Fibroblast of lung (primary cell): ENCODE measurements around the gene CTNNA2. TPM values are rescaled to one million over a fixed set of nuclear protein-coding genes. Genes with fewer than 3 reads are reported as not detected.

Source experiments
- DNase-seq, 2 donors: peaks; one replicate each; pipeline versions ENCODE4 v3.0.0 to v3.0.0-alpha.2; 2010; ENCODE audit warnings: low read depth in 2 of 2
- H2AFZ ChIP-seq: 2 replicates; pipeline ENCODE4 v1.5.1; 2012; ENCODE audit warnings: low read length, control low read depth, inconsistent platforms
- H3K27ac ChIP-seq: 2 replicates; pipeline ENCODE4 v1.5.1; 2011; ENCODE audit warnings: low read length, control low read depth; ENCODE audit not compliant: insufficient read depth
- H3K27me3 ChIP-seq: 2 replicates; pipeline ENCODE4 v1.5.1; 2011; ENCODE audit warnings: mild to moderate bottlenecking, low read length; ENCODE audit not compliant: control insufficient read depth, insufficient read depth
- H3K36me3 ChIP-seq: 2 replicates; pipeline ENCODE4 v1.5.1; 2011; ENCODE audit warnings: low read length; ENCODE audit not compliant: control insufficient read depth, insufficient read depth
- H3K4me1 ChIP-seq: 2 replicates; pipeline ENCODE4 v1.5.1; 2011; ENCODE audit warnings: low read length; ENCODE audit not compliant: control insufficient read depth, insufficient read depth; ENCODE audit errors: extremely low read depth
- H3K4me2 ChIP-seq: 2 replicates; pipeline ENCODE4 v1.5.1; 2011; ENCODE audit warnings: low read length, control low read depth; ENCODE audit not compliant: insufficient read depth; ENCODE audit errors: extremely low read depth
- H3K4me3 ChIP-seq, 4 experiments: fragments of 200-600 bp in 1 of 4; sonication (generic) in 1 of 4; replicated peaks in 1 of 4; 2 replicates each; pipeline ENCODE4 v1.5.1; 2011 to 2016; ENCODE audit warnings: low read length in 4 of 4, low read depth in 3 of 4, mild to moderate bottlenecking in 3 of 4, control low read depth in 2 of 4, inconsistent platforms in 1 of 4, mixed read lengths in 1 of 4; ENCODE audit not compliant: insufficient read depth in 1 of 4; ENCODE audit errors: control extremely low read depth in 1 of 4
- H3K79me2 ChIP-seq: 2 replicates; pipeline ENCODE4 v1.5.1; 2012; ENCODE audit warnings: mild to moderate bottlenecking, low read length, inconsistent platforms; ENCODE audit not compliant: control insufficient read depth, insufficient read depth
- H3K9ac ChIP-seq: 2 replicates; pipeline ENCODE4 v1.5.1; 2011; ENCODE audit warnings: mild to moderate bottlenecking, low read length, control low read depth; ENCODE audit not compliant: insufficient read depth
- H3K9me3 ChIP-seq: 2 replicates; pipeline ENCODE4 v1.5.1; 2012; ENCODE audit warnings: low read depth, low read length; ENCODE audit not compliant: control insufficient read depth, insufficient read depth
- H4K20me1 ChIP-seq: 2 replicates; pipeline ENCODE4 v1.5.1; 2011; ENCODE audit warnings: low read length; ENCODE audit not compliant: control insufficient read depth, insufficient read depth; ENCODE audit errors: extremely low read depth
- CTCF ChIP-seq, 2 donors: IDR thresholded peaks in 1 of 2; conservative IDR thresholded peaks in 1 of 2; 1 replicate in 1 of 2; 2 replicates in 1 of 2; pipeline ENCODE4 v1.5.1; 2011 to 2012; ENCODE audit warnings: low read length in 2 of 2, control low read depth in 1 of 2, inconsistent platforms in 1 of 2, low read depth in 1 of 2, mild to moderate bottlenecking in 1 of 2
- EZH2 ChIP-seq: IDR thresholded peaks from 2 replicates; pipeline ENCODE4 v1.5.1; 2012; ENCODE audit warnings: low read length, control low read depth, mild to moderate bottlenecking; ENCODE audit errors: missing control alignments
- polyA plus RNA-seq, 2 donors: library from polyadenylated mRNA; depleted of rRNA in 1 of 2; stranded (reverse) in 1 of 2; unstranded in 1 of 2; fragments of >200 nt; gene quantifications; 2 replicates each; pipeline ENCODE4 v1.2.1, GENCODE V29; 2011 to 2012; ENCODE audit warnings: missing spikeins in 1 of 2
- total RNA-seq: library from RNA; depleted of rRNA; stranded (reverse); fragments of >200 nt; gene quantifications from 2 replicates; pipeline ENCODE4 v1.2.1, GENCODE V29; 2014

The CTNNA2 gene
- total and polyA plus RNA-seq, 2 donors (not counting 1 experiment from before 2014, with no cell fraction given), result not detected

GRCh38 chr2:80102026-80102425 lies 589.2 kb downstream of the CTNNA2 start:
- H3K4me1 ChIP-seq, result peaks cover 2% of the 10 kb centered on the region
- no peaks in the 10 kb centered on the region for H3K27me3 ChIP-seq
- H3K27ac ChIP-seq, result no peak overlapping the region
- no peak for TF ChIP-seq EZH2
- no peak for TF ChIP-seq CTCF (conservative IDR thresholded peaks at IDR 0.05 in 1 of 2, IDR thresholded peaks at IDR 0.05 in 1 of 2; ENCODE audit: low read depth in 1 of 2, low read length in 2 of 2)
- no peaks in the 10 kb centered on the region for H4K20me1 ChIP-seq
- no peaks in the 10 kb centered on the region for H3K9me3 ChIP-seq
- peak; percentile 53 to 55 for DNase-seq
- no peaks in the 10 kb centered on the region for H3K79me2 ChIP-seq
- no peak overlapping the region for H3K9ac ChIP-seq
- no peak overlapping the region for H2AFZ ChIP-seq
- no peaks in the 10 kb centered on the region for H3K36me3 ChIP-seq
- H3K4me2 ChIP-seq, result no peak overlapping the region
- H3K4me3 ChIP-seq, result no peak overlapping the region

GRCh38 chr2:80105015-80105640 lies 592.3 kb downstream of the CTNNA2 start:
- Histone ChIP-seq H3K36me3 (no peaks in the 10 kb centered on the region), H3K4me3 (peak overlapping the region in 2 of 4 experiments; percentile 9 to 23), H4K20me1 (no peaks in the 10 kb centered on the region), H3K27me3 (no peaks in the 10 kb centered on the region), H3K9me3 (no peaks in the 10 kb centered on the region), H3K4me1 (peaks cover 2% of the 10 kb centered on the region), H3K4me2 (no peak overlapping the region), H2AFZ (no peak overlapping the region), H3K79me2 (no peaks in the 10 kb centered on the region), H3K27ac (no peak overlapping the region), H3K9ac (no peak overlapping the region)
- peak; percentile 7 to 72 for DNase-seq
- TF ChIP-seq EZH2 (no peak), CTCF (conservative IDR thresholded peaks at IDR 0.05 in 1 of 2, IDR thresholded peaks at IDR 0.05 in 1 of 2; ENCODE audit: low read depth in 1 of 2, low read length in 2 of 2) (no peak)

GRCh38 chr2:80111185-80111584 lies 598.3 kb downstream of the CTNNA2 start:
- no peak overlapping the region for H3K27ac ChIP-seq
- no peak overlapping the region for H3K9ac ChIP-seq
- H3K4me3 ChIP-seq, result no peak overlapping the region
- H3K4me2 ChIP-seq, result no peak overlapping the region
- no peak overlapping the region for H2AFZ ChIP-seq
- no peaks in the 10 kb centered on the region for H4K20me1 ChIP-seq
- no peaks in the 10 kb centered on the region for H3K9me3 ChIP-seq
- H3K79me2 ChIP-seq, result no peaks in the 10 kb centered on the region
- TF ChIP-seq EZH2 (no peak), CTCF (conservative IDR thresholded peaks at IDR 0.05 in 1 of 2, IDR thresholded peaks at IDR 0.05 in 1 of 2; ENCODE audit: low read depth in 1 of 2, low read length in 2 of 2) (no peak)
- DNase-seq, result no peak
- H3K27me3 ChIP-seq, result no peaks in the 10 kb centered on the region
- no peaks in the 10 kb centered on the region for H3K4me1 ChIP-seq
- H3K36me3 ChIP-seq, result no peaks in the 10 kb centered on the region
